Lung (tissue), 12 donors: ENCODE data around the gene CCDC57. TPM values are rescaled to one million over a fixed set of nuclear protein-coding genes. Genes with fewer than 3 reads are reported as not detected.
"Not testable (repeated sequence)": the region's sequence is repeated elsewhere in the genome, so short reads cannot be mapped to it uniquely, and the experiment has no call there.

ENCODE experiments used
- ATAC-seq: fragments of 200-7000 bp; cut with Tn5 transposase; one replicate; pipeline ENCODE4 v1.9.1; 2020; ENCODE audit warnings: moderate number of reproducible peaks; ENCODE audit not compliant: insufficient read depth, low FRiP score
- DNase-seq, 3 donors: peaks; one replicate each; pipeline ENCODE4 v3.0.0-alpha.2; 2013 to 2017
- H3K27ac ChIP-seq, 2 donors: one replicate each; pipeline ENCODE4 v1.5.1; 2013; ENCODE audit warnings: mild to moderate bottlenecking in 2 of 2, moderate library complexity in 2 of 2, control low read depth in 1 of 2, inconsistent platforms in 1 of 2, low read depth in 1 of 2, low read length in 1 of 2
- H3K27me3 ChIP-seq, 3 donors: one replicate each; pipeline ENCODE4 v1.5.1; 2013; ENCODE audit warnings: low read length in 2 of 3; ENCODE audit not compliant: control insufficient read depth in 3 of 3, insufficient read depth in 3 of 3
- H3K36me3 ChIP-seq, 4 donors: one replicate each; pipeline ENCODE4 v1.5.1; 2013; ENCODE audit warnings: low read length in 4 of 4, mild to moderate bottlenecking in 1 of 4, moderate library complexity in 1 of 4; ENCODE audit not compliant: control insufficient read depth in 4 of 4, insufficient read depth in 4 of 4
- H3K4me1 ChIP-seq, 5 donors: one replicate each; pipeline ENCODE4 v1.5.1; 2013; ENCODE audit warnings: low read length in 5 of 5, mild to moderate bottlenecking in 2 of 5, moderate library complexity in 1 of 5; ENCODE audit not compliant: control insufficient read depth in 5 of 5, insufficient read depth in 5 of 5
- H3K4me3 ChIP-seq: one replicate; pipeline ENCODE4 v1.5.1; 2013; ENCODE audit warnings: mild to moderate bottlenecking, control low read depth, moderate library complexity
- H3K9ac ChIP-seq, 2 donors: one replicate each; pipeline ENCODE4 v1.5.1; 2013; ENCODE audit warnings: low read length in 2 of 2, control low read depth in 1 of 2; ENCODE audit not compliant: insufficient read depth in 1 of 2
- H3K9me3 ChIP-seq, 4 donors: one replicate each; pipeline ENCODE4 v1.5.1; 2013; ENCODE audit warnings: low read length in 3 of 4, mild to moderate bottlenecking in 1 of 4, moderate library complexity in 1 of 4; ENCODE audit not compliant: control insufficient read depth in 4 of 4, insufficient read depth in 3 of 4
- CTCF ChIP-seq: IDR thresholded peaks from 2 replicates; pipeline ENCODE4 v1.5.1; 2012; ENCODE audit warnings: mild to moderate bottlenecking; ENCODE audit errors: control extremely low read depth, extremely low read depth
- WGBS, 2 donors: extraction: QIAGEN DNeasy Blood & Tissue Kit; methylation state at CpG; one replicate each; pipeline ENCODE4 v1.1.7; 2013; 5-methylcytosine and 5-hydroxymethylcytosine counted together
- polyA plus RNA-seq, 2 donors: library from polyadenylated mRNA; stranded (reverse); fragments of 200-250 nt; gene quantifications; one replicate each; pipeline ENCODE4 v1.2.1, GENCODE V29; 2013
- total RNA-seq, 2 donors: library from RNA; depleted of rRNA in 1 of 2; stranded (reverse); fragments of >200 nt in 1 of 2; gene quantifications; one replicate each; pipeline ENCODE4 v1.2.1, GENCODE V29; 2014 to 2021
- donor health status: control.
- donor health status: control.
- donor health status: Bipolar disorder and iron deficiency.
- donor health status: healthy.
- donor health status: DM: yes; HTN: yes; CAD: no.

CCDC57 gene
- total and polyA plus RNA-seq, 4 donors, result 33.2 to 128 (median 74.9) TPM

GRCh38 chr17:82213251-82214011 is 789 bp upstream of the CCDC57 start:
- no peak for TF ChIP-seq CTCF
- Histone ChIP-seq H3K9ac (peak overlapping the region in 1 of 2 donors; percentile 32), H3K4me1 (peaks cover 0 to 21% (median 4%) of the 10 kb centered on the region in 5 donors), H3K27ac (peak overlapping the region; percentile 71 to 83), H3K27me3 (no peaks in the 10 kb centered on the region), H3K9me3 (no peaks in the 10 kb centered on the region), H3K36me3 (no peaks in the 10 kb centered on the region), H3K4me3 (peak overlapping the region; percentile 86)
- ATAC-seq (no peak), DNase-seq (peak; percentile 59 to 74 (median 66))
- 9 to 15% methylated on average over 35 to 37 of the region's 37 CpGs for WGBS, 2 donors

GRCh38 chr17:82210655-82211054 is 2.0 kb downstream of the CCDC57 start:
- not testable (repeated sequence) for H3K27me3 ChIP-seq, H3K4me3 ChIP-seq, H3K27ac ChIP-seq, H3K36me3 ChIP-seq, H3K9me3 ChIP-seq, ATAC-seq, DNase-seq, H3K9ac ChIP-seq
- peaks cover 0 to 14% (median 5%) of the 10 kb centered on the region in 5 donors for H3K4me1 ChIP-seq
- WGBS, 2 donors, result 94 to 96% methylated on average over 11 of the region's 11 CpGs

- H3K4me1 ChIP-seq, result peaks cover 0 to 4% (median 0%) of the 10 kb centered on the region in 5 donors
- H3K9me3 ChIP-seq, result no peaks in the 10 kb centered on the region
- 16 to 19% methylated on average over 21 of the region's 21 CpGs for WGBS, 2 donors
- peak overlapping the region; percentile 14 to 85 for H3K27ac ChIP-seq
- H3K27me3 ChIP-seq, result no peaks in the 10 kb centered on the region
- peaks cover 0 to 7% (median 3%) of the 10 kb centered on the region in 4 donors for H3K36me3 ChIP-seq
- H3K9ac ChIP-seq, result no peak overlapping the region
- DNase-seq (peak; percentile 71 to 76 (median 73)), ATAC-seq (peak; percentile 84)
- peak; percentile 64 for TF ChIP-seq CTCF
- no peak overlapping the region for H3K4me3 ChIP-seq
These were observed 6.7 kb downstream of the CCDC57 start for GRCh38 chr17:82205720-82206508.
